ENCODE data around the gene GRM4.

The GRM4 gene

GRCh38 chr6:34126419-34126818 is 19.5 kb downstream of the GRM4 start:
- Histone ChIP-seq H3K27me3 (ENCODE audit: low read length) (no peaks in the 10 kb centered on the region), H3K79me2 (ENCODE audit: insufficient read depth, low read length) (no peaks in the 10 kb centered on the region), H3K9ac (ENCODE audit: low read length) (no peak overlapping the region), H3K36me3 (ENCODE audit: low read length) (no peaks in the 10 kb centered on the region), H3K27ac (ENCODE audit: low read depth, low read length) (no peak overlapping the region), H4K20me1 (ENCODE audit: low read depth, low read length) (no peaks in the 10 kb centered on the region), H3K4me3 (ENCODE audit: insufficient read depth, low read length, poor library complexity, severe bottlenecking) (no peak overlapping the region), H3K9me2 (replicated peaks; ENCODE audit: insufficient read depth, low read length) (no peaks in the 10 kb centered on the region), H3F3A (ENCODE audit: insufficient read depth) (no peaks in the 10 kb centered on the region), H3K4me2 (ENCODE audit: low read depth, low read length, poor library complexity, severe bottlenecking) (no peak overlapping the region), H3K9me3 (ENCODE audit: insufficient read depth, low read length) (no peaks in the 10 kb centered on the region), H2AFZ (ENCODE audit: low read depth, low read length, severe bottlenecking) (no peak overlapping the region)
- TF ChIP-seq CTCF (IDR thresholded peaks at IDR 0.05; ENCODE audit: insufficient read depth, low read length, poor library complexity, severe bottlenecking) (no peak), EZH2phosphoT487 (conservative IDR thresholded peaks at IDR 0.05; ENCODE audit: low read length) (no peak)

- H3K9ac ChIP-seq (ENCODE audit: low read length), result no peak overlapping the region
- no peaks in the 10 kb centered on the region for H3K27me3 ChIP-seq (ENCODE audit: low read length)
These were observed 19.9 kb downstream of the GRM4 start for GRCh38 chr6:34125939-34126338.

GRCh38 chr6:34120953-34121675 is 24.8 kb downstream of the GRM4 start:
- Histone ChIP-seq H3K9me3 (ENCODE audit: insufficient read depth, low read length) (no peaks in the 10 kb centered on the region), H3K9ac (ENCODE audit: low read length) (no peak overlapping the region), H3K27ac (ENCODE audit: low read depth, low read length) (no peak overlapping the region), H3K4me2 (ENCODE audit: low read depth, low read length, poor library complexity, severe bottlenecking) (no peak overlapping the region), H4K20me1 (ENCODE audit: low read depth, low read length) (no peaks in the 10 kb centered on the region), H2AFZ (ENCODE audit: low read depth, low read length, severe bottlenecking) (no peak overlapping the region), H3K4me3 (ENCODE audit: insufficient read depth, low read length, poor library complexity, severe bottlenecking) (no peak overlapping the region), H3K27me3 (ENCODE audit: low read length) (no peaks in the 10 kb centered on the region), H3K9me2 (replicated peaks; ENCODE audit: insufficient read depth, low read length) (no peaks in the 10 kb centered on the region), H3K36me3 (ENCODE audit: low read length) (no peaks in the 10 kb centered on the region), H3F3A (ENCODE audit: insufficient read depth) (no peaks in the 10 kb centered on the region), H3K79me2 (ENCODE audit: insufficient read depth, low read length) (no peaks in the 10 kb centered on the region)
- TF ChIP-seq CTCF (IDR thresholded peaks at IDR 0.05; ENCODE audit: insufficient read depth, low read length, poor library complexity, severe bottlenecking) (no peak), EZH2phosphoT487 (conservative IDR thresholded peaks at IDR 0.05; ENCODE audit: low read length) (no peak)

More at GRCh38 chr6:34125939-34126338, 19.9 kb downstream of the GRM4 start:
- no peaks in the 10 kb centered on the region for H3K9me3 ChIP-seq (ENCODE audit: insufficient read depth, low read length)
- TF ChIP-seq EZH2phosphoT487 (conservative IDR thresholded peaks at IDR 0.05; ENCODE audit: low read length) (no peak), CTCF (IDR thresholded peaks at IDR 0.05; ENCODE audit: insufficient read depth, low read length, poor library complexity, severe bottlenecking) (no peak)
- no peaks in the 10 kb centered on the region for H3K36me3 ChIP-seq (ENCODE audit: low read length)
- H3K4me3 ChIP-seq (ENCODE audit: insufficient read depth, low read length, poor library complexity, severe bottlenecking), result no peak overlapping the region
- no peaks in the 10 kb centered on the region for H4K20me1 ChIP-seq (ENCODE audit: low read depth, low read length)
- H3K4me2 ChIP-seq (ENCODE audit: low read depth, low read length, poor library complexity, severe bottlenecking), result no peak overlapping the region
- no peaks in the 10 kb centered on the region for H3K9me2 ChIP-seq (replicated peaks; ENCODE audit: insufficient read depth, low read length)
- H3F3A ChIP-seq (ENCODE audit: insufficient read depth), result no peaks in the 10 kb centered on the region
- no peaks in the 10 kb centered on the region for H3K79me2 ChIP-seq (ENCODE audit: insufficient read depth, low read length)
- no peak overlapping the region for H3K27ac ChIP-seq (ENCODE audit: low read depth, low read length)
- H2AFZ ChIP-seq (ENCODE audit: low read depth, low read length, severe bottlenecking), result no peak overlapping the region

All from SU-DHL-6 (cell line).